Measurements from ENCODE around the gene MYO3B.

The MYO3B gene

GRCh38 chr2:170503563-170503962, 325.6 kb downstream of the MYO3B start:
- ChIA-PET POLR2A (no interaction called here), CTCF (interaction anchor here (0.7 kb wide), 1 partner anchor 37 kb away, joined by 3 read pairs; no protein-coding TSS in a partner anchor)
- no peak for DNase-seq (ENCODE audit: extremely low spot score)
- TF ChIP-seq CTCF (IDR thresholded peaks at IDR 0.05; ENCODE audit: control extremely low read depth, extremely low read depth, low read depth, missing control alignments), result no peak

DNA sequence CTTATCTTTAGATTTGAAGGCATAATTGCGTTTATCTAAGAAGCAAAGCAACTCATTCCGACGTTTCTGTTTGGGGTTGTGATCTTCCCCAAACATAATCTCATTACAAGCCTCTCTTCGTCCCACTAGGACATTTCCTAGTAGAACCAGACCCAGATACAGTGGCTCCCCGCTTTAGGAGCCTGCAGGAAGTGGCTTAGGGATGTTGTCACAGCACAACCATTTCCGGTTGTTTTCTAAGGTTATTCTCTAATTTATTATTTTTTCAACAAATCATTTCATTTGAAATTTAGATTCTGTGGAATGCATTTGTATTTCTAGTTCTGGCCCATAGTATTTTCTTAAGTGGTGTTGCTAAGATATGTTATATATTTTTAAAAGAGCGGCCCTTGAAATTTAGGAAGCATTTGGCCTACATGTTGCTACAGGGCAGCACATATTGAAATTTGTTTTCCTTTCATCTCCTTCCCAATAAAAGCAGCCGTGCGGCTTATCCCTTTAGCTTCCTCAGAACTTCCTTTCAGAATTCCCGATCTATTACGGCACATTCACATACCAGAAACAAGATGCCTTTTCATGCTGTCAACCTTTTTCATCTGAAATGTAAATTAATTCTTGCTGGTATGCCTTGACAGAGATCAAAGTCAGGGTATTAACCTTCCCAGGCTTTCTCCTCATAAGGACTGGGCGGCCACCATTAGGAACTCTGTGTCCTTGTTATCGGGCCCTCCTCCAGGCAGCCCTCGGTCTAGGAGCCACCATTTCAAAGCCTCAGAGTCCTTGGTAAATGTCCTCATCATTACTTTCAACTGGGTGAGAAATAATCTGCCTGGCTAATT, 326.2 kb downstream of the MYO3B start:
- POLR2A ChIA-PET, result no interaction called here
- no peak for DNase-seq (ENCODE audit: extremely low spot score)
- CTCF ChIA-PET, result interaction anchor here (1.5 kb wide), 1 partner anchor 24 kb away, joined by 3 read pairs; no protein-coding TSS in a partner anchor
- no peak for TF ChIP-seq CTCF (IDR thresholded peaks at IDR 0.05; ENCODE audit: control extremely low read depth, extremely low read depth, low read depth, missing control alignments)

DNA sequence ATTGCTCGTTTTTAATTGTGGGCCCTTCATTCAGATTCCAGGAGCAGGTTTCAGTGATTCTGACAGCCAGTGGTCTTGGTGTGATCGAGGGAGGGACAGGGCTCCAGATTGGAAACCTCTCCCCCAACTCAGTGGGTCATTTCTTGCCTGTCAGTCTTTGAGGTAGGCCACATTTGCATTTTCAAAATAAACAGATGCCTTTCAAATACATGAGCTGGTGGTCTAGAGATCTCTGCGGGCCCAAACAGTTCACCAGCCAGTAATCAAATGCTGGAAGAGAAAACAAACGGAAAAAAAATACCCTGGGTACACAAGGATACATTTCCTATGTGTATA, 326.8 kb downstream of the MYO3B start:
- POLR2A ChIA-PET, result no interaction called here
- DNase-seq (ENCODE audit: extremely low spot score), result no peak
- CTCF ChIA-PET, result interaction anchor here (1.5 kb wide), 1 partner anchor 23 kb away, joined by 3 read pairs; no protein-coding TSS in a partner anchor
- TF ChIP-seq CTCF (IDR thresholded peaks at IDR 0.05; ENCODE audit: control extremely low read depth, extremely low read depth, low read depth, missing control alignments), result no peak

GRCh38 chr2:170505631-170506275, 327.8 kb downstream of the MYO3B start:
- ChIA-PET CTCF (interaction anchor here (1.5 kb wide), 1 partner anchor 22 kb away, joined by 3 read pairs; no protein-coding TSS in a partner anchor), POLR2A (no interaction called here)
- DNase-seq (ENCODE audit: extremely low spot score), result no peak
- no peak for TF ChIP-seq CTCF (IDR thresholded peaks at IDR 0.05; ENCODE audit: control extremely low read depth, extremely low read depth, low read depth, missing control alignments)

GRCh38 chr2:170509452-170510193, 331.7 kb downstream of the MYO3B start:
- no peak for TF ChIP-seq CTCF (IDR thresholded peaks at IDR 0.05; ENCODE audit: control extremely low read depth, extremely low read depth, low read depth, missing control alignments)
- CTCF ChIA-PET, result interaction anchor here (0.7 to 2.6 kb wide), 3 partner anchors 9 to 190 kb away, joined by 3 to 8 read pairs (median 4); no protein-coding TSS in a partner anchor
- POLR2A ChIA-PET, result no interaction called here
- DNase-seq (ENCODE audit: extremely low spot score), result no peak

GRCh38 chr2:170512266-170512665, 334.3 kb downstream of the MYO3B start:
- TF ChIP-seq CTCF (IDR thresholded peaks at IDR 0.05; ENCODE audit: control extremely low read depth, extremely low read depth, low read depth, missing control alignments), result no peak
- no peak for DNase-seq (ENCODE audit: extremely low spot score)
- ChIA-PET POLR2A (no interaction called here), CTCF (interaction anchor here (1.3 to 2.4 kb wide), 2 partner anchors 9 to 19 kb away, joined by 3 to 7 read pairs; no protein-coding TSS in a partner anchor)
